IMR-90 (cell line): ENCODE data around the gene ITGA5.

Experiments
- CTCF ChIP-seq: conservative IDR thresholded peaks from 2 replicates; pipeline ENCODE4 v1.5.1; 2012; ENCODE audit warnings: mild to moderate bottlenecking, low read depth, low read length, improper control_type of control experiment
- MXI1 ChIP-seq: IDR thresholded peaks from 2 replicates; pipeline ENCODE4 v1.6.1; 2012; ENCODE audit warnings: low read depth, mild to moderate bottlenecking, low read length, moderate library complexity, borderline replicate concordance
- RCOR1 ChIP-seq: IDR thresholded peaks from 2 replicates; pipeline ENCODE4 v1.6.1; 2012; ENCODE audit warnings: mild to moderate bottlenecking, low read length, improper control_type of control experiment; ENCODE audit not compliant: insufficient replicate concordance

- TF ChIP-seq CTCF (peak; percentile 96), RCOR1 (peak; percentile 53), MXI1 (peak; percentile 67; the same call in 1 of the 2 replicates)
These were observed 48.8 kb downstream of the ITGA5 start for GRCh38 chr12:54370171-54370730.
